Glutamatergic neuron (in vitro differentiated cells): ENCODE results near the gene SLC17A9. TPM values are rescaled to one million over a fixed set of nuclear protein-coding genes. Genes with fewer than 3 reads are reported as not detected.
A peak's percentile ranks its signal among the peaks of the same experiment; 100 is the strongest.

Experiments used
- DNase-seq: peaks from one replicate; pipeline ENCODE4 v3.0.0; 2022
- H3K27ac Mint-ChIP-seq: one replicate; pipeline ENCODE4 v1.8.0; 2020; ENCODE audit warnings: mild to moderate bottlenecking, mixed read lengths, inconsistent platforms; ENCODE audit not compliant: unreplicated experiment
- H3K27me3 Mint-ChIP-seq: one replicate; pipeline ENCODE4 v1.8.0; 2020; ENCODE audit warnings: mild to moderate bottlenecking, moderate library complexity, mixed read lengths, inconsistent platforms; ENCODE audit not compliant: unreplicated experiment
- H3K36me3 Mint-ChIP-seq: one replicate; pipeline ENCODE4 v1.8.0; 2020; ENCODE audit warnings: mild to moderate bottlenecking, mixed read lengths, inconsistent platforms; ENCODE audit not compliant: unreplicated experiment
- H3K4me1 Mint-ChIP-seq: one replicate; pipeline ENCODE4 v1.8.0; 2020; ENCODE audit warnings: mild to moderate bottlenecking, low read depth, mixed read lengths, inconsistent platforms; ENCODE audit not compliant: unreplicated experiment
- H3K4me3 Mint-ChIP-seq: one replicate; pipeline ENCODE4 v1.8.0; 2020; ENCODE audit warnings: mild to moderate bottlenecking, mixed read lengths, inconsistent platforms; ENCODE audit not compliant: unreplicated experiment
- H3K9me3 Mint-ChIP-seq: one replicate; pipeline ENCODE4 v1.8.0; 2020; ENCODE audit warnings: mild to moderate bottlenecking, moderate library complexity, mixed read lengths, inconsistent platforms; ENCODE audit not compliant: unreplicated experiment
- total RNA-seq: library from RNA; stranded (reverse); fragmentation: NEBNext Ultra II Directional; extraction: Animal tissue kit (Norgen Biotek cat#: 25700); gene quantifications from one replicate; pipeline ENCODE4 v1.2.1, GENCODE V29; 2021; ENCODE audit not compliant: unreplicated experiment
- TF ChIP-seq, protein P1 (sequence below): fragments of 200-600 bp; sonication (generic); IDR thresholded peaks from one replicate; pipeline ENCODE4 v1.5.0; 2021; ENCODE audit not compliant: partially characterized antibody, unreplicated experiment

The SLC17A9 gene
- total RNA-seq, 1 donor from 2014 or later: 1.8 TPM

DNA sequence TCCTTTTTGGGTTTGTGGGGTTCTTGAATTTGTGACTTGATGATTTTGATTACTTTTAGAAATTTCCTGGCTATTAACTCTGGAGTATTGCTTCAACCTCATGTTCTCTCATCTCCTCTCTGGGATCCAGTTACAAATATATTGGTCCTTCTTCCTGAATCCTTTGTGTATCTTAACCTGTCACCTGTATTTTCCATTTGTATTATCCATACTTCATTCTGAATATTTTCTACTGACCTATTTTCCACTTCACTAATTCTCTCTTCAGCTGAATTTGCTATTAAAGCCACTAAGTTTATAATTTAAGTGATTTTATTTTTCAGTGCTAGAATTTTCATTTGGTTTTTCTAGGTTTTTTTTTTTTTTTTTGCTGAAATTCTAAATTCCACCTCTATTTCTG, 60.7 kb downstream of the SLC17A9 start:
- H3K9me3 Mint-ChIP-seq: peaks cover 21% of the 10 kb centered on the region
- H3K4me1 Mint-ChIP-seq: peaks cover 19% of the 10 kb centered on the region
- H3K36me3 Mint-ChIP-seq: peaks cover 10% of the 10 kb centered on the region
- peak overlapping the region; percentile 99 for H3K27ac Mint-ChIP-seq
- DNase-seq: no peak
- TF ChIP-seq, protein P1, sequence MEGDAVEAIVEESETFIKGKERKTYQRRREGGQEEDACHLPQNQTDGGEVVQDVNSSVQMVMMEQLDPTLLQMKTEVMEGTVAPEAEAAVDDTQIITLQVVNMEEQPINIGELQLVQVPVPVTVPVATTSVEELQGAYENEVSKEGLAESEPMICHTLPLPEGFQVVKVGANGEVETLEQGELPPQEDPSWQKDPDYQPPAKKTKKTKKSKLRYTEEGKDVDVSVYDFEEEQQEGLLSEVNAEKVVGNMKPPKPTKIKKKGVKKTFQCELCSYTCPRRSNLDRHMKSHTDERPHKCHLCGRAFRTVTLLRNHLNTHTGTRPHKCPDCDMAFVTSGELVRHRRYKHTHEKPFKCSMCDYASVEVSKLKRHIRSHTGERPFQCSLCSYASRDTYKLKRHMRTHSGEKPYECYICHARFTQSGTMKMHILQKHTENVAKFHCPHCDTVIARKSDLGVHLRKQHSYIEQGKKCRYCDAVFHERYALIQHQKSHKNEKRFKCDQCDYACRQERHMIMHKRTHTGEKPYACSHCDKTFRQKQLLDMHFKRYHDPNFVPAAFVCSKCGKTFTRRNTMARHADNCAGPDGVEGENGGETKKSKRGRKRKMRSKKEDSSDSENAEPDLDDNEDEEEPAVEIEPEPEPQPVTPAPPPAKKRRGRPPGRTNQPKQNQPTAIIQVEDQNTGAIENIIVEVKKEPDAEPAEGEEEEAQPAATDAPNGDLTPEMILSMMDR: no peak
- peaks cover 7% of the 10 kb centered on the region for H3K27me3 Mint-ChIP-seq
- H3K4me3 Mint-ChIP-seq: no peak overlapping the region

- Mint-ChIP-seq H3K27ac (peak overlapping the region; percentile 99), H3K36me3 (peaks cover 10% of the 10 kb centered on the region), H3K27me3 (peaks cover 7% of the 10 kb centered on the region), H3K4me3 (peak overlapping the region; percentile 81), H3K4me1 (peaks cover 21% of the 10 kb centered on the region), H3K9me3 (peaks cover 23% of the 10 kb centered on the region)
- TF ChIP-seq, protein P1: no peak
- no peak for DNase-seq
Observed at GRCh38 chr20:63014287-63014686, 61.8 kb downstream of the SLC17A9 start.

DNA sequence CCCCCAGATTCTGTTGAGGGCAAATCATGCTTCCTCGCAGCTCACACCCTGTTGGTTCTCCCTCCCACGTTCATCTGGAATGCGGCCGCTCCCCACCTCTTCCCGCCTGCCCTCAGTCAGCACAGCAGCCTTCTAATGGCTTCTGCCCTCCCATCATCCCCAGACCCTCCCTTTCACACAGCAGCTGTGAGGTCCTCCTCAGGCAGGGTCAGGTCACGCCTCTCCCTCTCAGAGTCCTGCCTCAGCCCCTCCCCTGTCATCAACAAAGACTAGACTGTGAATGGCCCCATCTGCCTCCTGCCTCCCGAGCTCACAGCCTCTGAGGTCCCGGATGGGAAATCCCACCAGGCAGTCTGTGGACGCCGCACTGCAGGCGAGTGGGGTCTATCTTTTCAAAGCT, 62.2 kb downstream of the SLC17A9 start:
- Mint-ChIP-seq H3K4me3 (peak overlapping the region; percentile 81), H3K36me3 (peaks cover 10% of the 10 kb centered on the region), H3K27me3 (peaks cover 9% of the 10 kb centered on the region), H3K4me1 (peaks cover 21% of the 10 kb centered on the region), H3K27ac (peak overlapping the region; percentile 99), H3K9me3 (peaks cover 23% of the 10 kb centered on the region)
- DNase-seq: peak; percentile 89
- TF ChIP-seq, protein P1: no peak

DNA sequence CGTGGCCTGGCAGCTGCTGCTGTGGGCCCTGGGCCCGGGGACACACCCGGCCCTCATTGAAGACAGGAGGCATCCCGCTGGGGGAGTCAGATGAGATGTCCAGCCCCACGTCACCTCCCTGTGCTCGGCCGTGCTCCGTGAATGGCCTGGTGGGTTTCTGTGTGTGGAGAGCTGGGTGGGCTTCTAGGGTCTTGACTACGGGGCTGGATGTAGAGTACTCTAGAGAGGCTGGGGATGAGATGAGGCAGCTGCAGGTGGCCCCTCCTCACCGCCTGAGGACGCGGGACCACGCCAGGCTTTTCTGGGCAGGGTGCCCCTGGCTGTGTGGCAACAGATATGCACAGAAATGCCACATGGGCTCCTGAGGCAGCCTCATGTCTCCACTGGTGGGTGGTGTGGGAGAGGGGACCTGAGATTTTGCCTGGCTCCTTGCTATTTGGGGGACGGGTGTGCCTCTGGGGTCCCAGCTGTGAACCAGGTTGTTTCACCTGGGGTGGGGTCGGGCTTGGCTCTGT, 62.7 kb downstream of the SLC17A9 start:
- peaks cover 10% of the 10 kb centered on the region for H3K36me3 Mint-ChIP-seq
- H3K27me3 Mint-ChIP-seq: peaks cover 10% of the 10 kb centered on the region
- no peak for DNase-seq
- H3K4me3 Mint-ChIP-seq: peak overlapping the region; percentile 81
- H3K27ac Mint-ChIP-seq: peak overlapping the region; percentile 99
- peaks cover 19% of the 10 kb centered on the region for H3K4me1 Mint-ChIP-seq
- TF ChIP-seq, protein P1: no peak
- H3K9me3 Mint-ChIP-seq: peaks cover 21% of the 10 kb centered on the region

GRCh38 chr20:63015662-63016361, 63.3 kb downstream of the SLC17A9 start:
- peaks cover 14% of the 10 kb centered on the region for H3K36me3 Mint-ChIP-seq
- peaks cover 22% of the 10 kb centered on the region for H3K4me1 Mint-ChIP-seq
- peaks cover 21% of the 10 kb centered on the region for H3K9me3 Mint-ChIP-seq
- TF ChIP-seq, protein P1: no peak
- DNase-seq: peak; percentile 37
- H3K27me3 Mint-ChIP-seq: peaks cover 10% of the 10 kb centered on the region
- peak overlapping the region; percentile 99 for H3K27ac Mint-ChIP-seq
- peak overlapping the region; percentile 81 for H3K4me3 Mint-ChIP-seq
